ENCODE results near the gene MUC13. TPM values are rescaled to one million over a fixed set of nuclear protein-coding genes. Genes with fewer than 3 reads are reported as not detected.

Gene MUC13
- total RNA-seq, 1 donor from 2014 or later = not detected

GRCh38 chr3:124876401-124876878 lies 58.1 kb downstream of the MUC13 start:
- DNase-seq = no peak

GRCh38 chr3:124873226-124873625 lies 61.3 kb downstream of the MUC13 start:
- DNase-seq = no peak

GRCh38 chr3:124867511-124867910 lies 67.0 kb downstream of the MUC13 start:
- no peak for DNase-seq

GRCh38 chr3:124862006-124862405 lies 72.5 kb downstream of the MUC13 start:
- DNase-seq = no peak

GRCh38 chr3:124861041-124861440 lies 73.5 kb downstream of the MUC13 start:
- DNase-seq = no peak

GRCh38 chr3:124860599-124860998 lies 74.0 kb downstream of the MUC13 start:
- no peak for DNase-seq

- DNase-seq = no peak
Measured at GRCh38 chr3:124859025-124859424, 75.5 kb downstream of the MUC13 start.

- DNase-seq = no peak
Measured at GRCh38 chr3:124858275-124858674, 76.3 kb downstream of the MUC13 start.

GRCh38 chr3:124856677-124857076 lies 77.9 kb downstream of the MUC13 start:
- DNase-seq = no peak

Other genes starting within 250 kb of the MUC13 start
- gene UMPS, start 204.3 kb downstream of the MUC13 start, total RNA-seq = 25.7 TPM
- 74.8 TPM for gene ITGB5, start 47.4 kb downstream of the MUC13 start, total RNA-seq
- gene HEG1, start 121.2 kb upstream of the MUC13 start, total RNA-seq = 22.0 TPM

Measured in skin of body (tissue), 2 donors.